HG03565 (cell line): ENCODE results near the gene ZEB2.

Experiments used
- ATAC-seq: cut with Tn5 transposase; IDR thresholded peaks from one replicate; pipeline ENCODE4 v1.9.1; 2021; ENCODE audit warnings: mild to moderate bottlenecking, moderate library complexity; ENCODE audit not compliant: unreplicated experiment

The ZEB2 gene

DNA sequence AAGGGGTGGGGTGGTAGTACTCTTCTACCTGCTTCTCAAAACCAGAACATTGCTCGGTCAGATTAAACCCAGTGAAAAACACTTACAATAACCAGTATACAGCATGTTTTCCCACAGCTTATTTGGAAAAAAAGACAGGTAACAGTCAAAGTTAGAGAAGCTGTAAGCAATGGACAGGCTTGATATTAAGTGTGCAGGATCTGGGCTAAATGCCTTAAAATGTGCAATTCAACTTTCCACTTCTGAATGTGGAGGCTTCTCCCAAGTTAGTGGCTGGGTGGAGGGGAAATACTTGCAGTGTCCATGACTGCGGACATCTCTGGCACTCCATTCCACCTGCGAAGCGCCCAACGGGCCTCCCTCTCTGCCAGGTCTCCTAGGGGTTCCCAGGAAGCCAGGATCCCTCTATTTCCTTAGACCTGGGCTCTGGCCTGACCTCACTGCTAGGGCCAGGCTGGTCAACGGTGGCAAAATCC lies 5.3 kb downstream of the ZEB2 start:
- ATAC-seq: no peak

GRCh38 chr2:144513388-144514101 lies 6.4 kb downstream of the ZEB2 start:
- ATAC-seq: no peak

DNA sequence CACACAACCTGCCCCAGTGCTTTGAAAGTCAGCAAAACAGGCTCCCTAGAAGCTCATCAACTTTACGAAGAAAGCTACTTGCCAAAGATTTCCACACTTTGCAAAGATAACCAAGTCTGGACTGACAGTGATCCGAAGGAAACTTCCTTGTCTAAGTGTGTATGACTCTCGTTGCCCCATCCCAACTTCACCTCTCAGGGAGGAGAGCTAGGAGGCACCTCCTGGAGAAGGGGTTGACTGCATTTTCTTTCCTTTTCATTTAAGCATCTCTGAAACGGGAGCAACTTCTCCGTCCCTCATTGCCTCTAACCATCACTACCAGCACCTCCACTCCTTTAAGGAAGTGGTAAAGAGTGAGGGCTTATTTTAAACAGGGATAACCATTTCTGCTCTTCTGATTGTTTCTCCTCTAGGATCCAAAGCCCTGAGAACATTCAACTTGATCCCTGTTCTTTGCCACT lies 7.0 kb downstream of the ZEB2 start:
- ATAC-seq: no peak

DNA sequence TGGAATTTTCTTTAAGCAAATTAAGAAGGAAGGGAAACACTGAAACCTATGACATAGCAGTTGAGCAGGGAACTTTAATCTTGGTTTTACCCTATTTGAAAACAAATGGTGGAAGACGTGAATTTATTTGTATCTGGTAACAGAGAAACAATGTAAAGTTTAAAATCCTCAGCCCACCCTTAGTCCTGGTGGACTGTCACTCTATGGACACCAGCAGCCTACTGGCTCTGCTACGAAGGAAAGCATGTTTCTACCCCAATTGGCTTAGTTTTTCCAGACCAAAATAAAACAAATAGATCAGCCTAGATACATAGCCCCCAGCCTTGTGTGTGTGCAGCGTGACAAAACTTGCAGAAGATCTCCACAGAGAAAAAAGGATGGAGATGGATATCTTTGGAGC lies 7.4 kb downstream of the ZEB2 start:
- no peak for ATAC-seq

- no peak for ATAC-seq
Observed at GRCh38 chr2:144511937-144512336, 8.0 kb downstream of the ZEB2 start.

- no peak for ATAC-seq
Observed at GRCh38 chr2:144511226-144511810, 8.6 kb downstream of the ZEB2 start.

GRCh38 chr2:144510294-144510991 lies 9.5 kb downstream of the ZEB2 start:
- ATAC-seq: peak; percentile 70

DNA sequence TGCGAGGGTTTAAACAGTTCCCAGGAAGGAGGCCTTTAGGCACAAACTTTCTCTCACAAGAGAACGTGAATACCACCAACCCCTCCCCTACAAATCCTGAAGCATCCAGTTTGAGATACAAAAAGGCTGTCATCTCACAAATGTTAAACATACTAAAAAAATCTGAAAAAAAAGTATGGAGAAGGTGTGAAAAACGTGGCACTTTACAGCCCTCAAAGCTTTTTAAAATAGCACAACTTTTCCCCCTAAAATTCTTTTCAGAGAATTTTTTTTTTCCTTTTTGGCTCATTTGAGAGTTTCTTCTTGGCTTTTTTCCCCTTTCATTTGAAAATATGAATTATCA lies 10.1 kb downstream of the ZEB2 start:
- no peak for ATAC-seq

- no peak for ATAC-seq
Observed at GRCh38 chr2:144509001-144509878, 10.7 kb downstream of the ZEB2 start.

DNA sequence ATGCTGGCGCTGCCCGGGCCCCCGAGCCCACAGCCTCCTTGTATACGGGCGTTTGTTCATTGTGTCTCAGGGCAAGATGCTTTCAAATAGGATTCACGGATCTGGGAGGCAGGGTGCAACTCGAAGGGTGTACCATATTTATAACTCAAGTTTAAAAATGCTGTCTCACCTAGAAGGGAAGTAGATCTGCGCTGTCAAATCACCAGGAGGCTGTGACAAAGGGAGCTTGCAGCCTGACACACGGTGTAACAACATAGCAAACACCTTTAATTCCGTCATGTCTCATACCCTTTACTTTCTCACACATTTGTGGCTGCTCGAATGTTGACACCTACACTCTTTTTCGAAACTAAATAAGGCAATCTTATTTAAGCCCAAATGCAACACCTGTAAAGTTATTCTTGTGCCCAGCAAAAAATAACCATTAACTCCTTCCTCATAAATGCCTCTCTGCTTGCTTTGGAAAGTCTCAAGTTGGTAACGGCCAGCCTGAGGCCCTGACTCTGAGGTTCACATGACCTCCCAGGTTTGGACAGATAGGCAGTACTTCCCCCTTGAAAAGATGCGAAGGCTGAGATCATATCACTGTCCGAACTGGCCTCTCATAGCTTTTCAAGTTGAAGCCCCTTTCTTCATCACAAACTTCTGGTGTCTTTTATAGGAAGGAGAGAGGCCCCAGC lies 11.6 kb downstream of the ZEB2 start:
- ATAC-seq: no peak

- no peak for ATAC-seq
Observed at GRCh38 chr2:144507441-144508171, 12.3 kb downstream of the ZEB2 start.

GRCh38 chr2:144505245-144505831 lies 14.6 kb downstream of the ZEB2 start:
- ATAC-seq: no peak

DNA sequence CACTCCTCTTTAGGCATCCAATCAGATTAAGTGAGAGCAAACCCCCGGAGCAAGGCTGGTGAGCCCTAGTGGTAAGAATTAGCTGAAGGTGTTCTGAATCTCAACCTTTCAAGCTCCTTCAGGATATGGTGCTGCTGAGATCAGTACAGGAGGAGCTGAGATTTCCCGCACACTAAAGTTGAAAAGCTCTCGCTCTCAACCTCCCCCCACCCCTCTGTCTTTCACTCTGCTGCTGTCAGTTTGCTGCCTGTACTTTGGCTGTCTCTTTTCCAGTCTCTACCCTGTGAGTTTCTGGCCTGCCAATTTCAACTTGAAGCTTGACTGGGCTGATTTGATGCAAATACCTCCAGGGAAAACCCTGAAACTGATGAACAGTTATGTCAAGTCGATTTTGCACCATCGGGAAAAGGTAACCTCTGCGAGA lies 15.7 kb downstream of the ZEB2 start:
- ATAC-seq: no peak

DNA sequence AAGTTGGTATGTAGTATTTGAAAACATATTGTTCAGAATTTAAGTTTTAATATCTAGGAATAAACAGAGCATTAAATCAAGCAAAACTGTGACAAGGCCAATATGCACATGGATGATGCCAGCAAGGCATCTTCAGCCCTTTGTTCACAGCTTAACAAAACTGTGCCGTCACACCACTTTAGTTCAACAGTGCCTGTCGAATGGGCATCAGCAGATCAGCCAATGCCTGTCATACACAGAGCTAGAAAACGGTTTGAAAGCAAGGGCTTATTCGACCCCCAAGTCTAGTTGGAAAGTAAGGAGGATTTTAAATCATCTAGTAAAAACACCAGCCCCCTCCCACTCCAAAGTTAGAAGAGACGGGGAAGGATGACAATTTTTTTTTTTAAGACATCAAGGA lies 16.7 kb downstream of the ZEB2 start:
- no peak for ATAC-seq

DNA sequence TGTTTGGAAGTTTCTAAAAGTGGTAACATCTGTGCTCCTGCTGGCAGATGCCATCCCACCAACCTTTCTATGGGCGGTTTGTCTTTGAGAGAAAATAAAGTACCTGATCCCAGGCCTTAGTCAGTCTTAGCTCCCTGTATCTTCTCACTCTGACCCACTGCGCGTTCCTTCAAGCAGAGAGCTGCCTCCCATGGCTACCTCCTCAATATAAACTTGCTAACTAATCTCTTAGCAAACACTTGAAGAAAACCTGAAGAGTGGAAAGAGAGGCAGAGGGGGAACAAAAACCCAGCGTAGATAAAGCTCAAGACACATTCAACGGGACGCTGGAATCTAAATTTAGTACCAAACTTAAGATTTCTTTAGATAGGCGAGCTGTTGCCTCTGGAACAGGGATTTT lies 17.6 kb downstream of the ZEB2 start:
- ATAC-seq: no peak

GRCh38 chr2:144501627-144502026 lies 18.3 kb downstream of the ZEB2 start:
- no peak for ATAC-seq

DNA sequence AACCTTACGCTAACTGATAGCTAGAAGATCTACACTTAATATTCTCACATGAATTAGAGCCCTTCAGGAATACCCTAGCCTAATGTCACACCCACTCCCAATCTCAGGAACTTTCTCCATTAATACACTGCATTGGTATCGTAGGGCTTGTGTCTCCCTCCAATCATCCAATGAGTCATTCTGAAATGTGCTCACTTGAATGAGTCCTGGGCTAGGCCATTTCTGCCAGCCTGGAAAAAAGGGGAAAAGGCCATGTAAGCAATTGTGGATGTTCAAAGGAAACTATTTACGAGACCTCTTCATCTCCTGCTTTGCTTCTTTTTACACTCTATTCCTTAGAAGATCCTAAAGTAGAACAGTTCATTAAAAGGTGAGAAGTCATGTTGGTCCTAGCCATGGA lies 18.8 kb downstream of the ZEB2 start:
- no peak for ATAC-seq

- ATAC-seq: no peak
Observed at GRCh38 chr2:144500563-144500962, 19.4 kb downstream of the ZEB2 start.

GRCh38 chr2:144498277-144498676 lies 21.6 kb downstream of the ZEB2 start:
- ATAC-seq: no peak
